Fibroblast of pulmonary artery (primary cell): ENCODE results near the gene DMRT1.

Source experiments
- DNase-seq: peaks from one replicate; pipeline ENCODE4 v3.0.0-alpha.2; 2010; ENCODE audit warnings: low read depth
- H3K4me3 ChIP-seq: replicated peaks from 2 replicates; pipeline ENCODE4 v1.5.1; 2011; ENCODE audit warnings: low read depth, mild to moderate bottlenecking, control low read depth, low read length, moderate library complexity
- CTCF ChIP-seq: IDR thresholded peaks from 2 replicates; pipeline ENCODE4 v1.5.1; 2011; ENCODE audit warnings: mild to moderate bottlenecking, control low read depth, low read length, inconsistent platforms; ENCODE audit errors: missing control alignments

The DMRT1 gene

GRCh38 chr9:840343-840742 lies 1.2 kb upstream of the DMRT1 start:
- DNase-seq: no peak
- TF ChIP-seq CTCF: no peak
- H3K4me3 ChIP-seq: no peak overlapping the region

GRCh38 chr9:842635-843426 lies 1.3 kb downstream of the DMRT1 start:
- no peak for DNase-seq
- no peak overlapping the region for H3K4me3 ChIP-seq
- no peak for TF ChIP-seq CTCF

- no peak for DNase-seq
- no peak for TF ChIP-seq CTCF
- H3K4me3 ChIP-seq: no peak overlapping the region
Observed at GRCh38 chr9:843427-843785, 1.9 kb downstream of the DMRT1 start.

- TF ChIP-seq CTCF: no peak
- no peak overlapping the region for H3K4me3 ChIP-seq
- DNase-seq: no peak
Observed at GRCh38 chr9:846852-847251, 5.4 kb downstream of the DMRT1 start.

GRCh38 chr9:847505-847904 lies 6.0 kb downstream of the DMRT1 start:
- TF ChIP-seq CTCF: no peak
- no peak overlapping the region for H3K4me3 ChIP-seq
- no peak for DNase-seq

GRCh38 chr9:849431-849830 lies 7.9 kb downstream of the DMRT1 start:
- no peak for TF ChIP-seq CTCF
- no peak for DNase-seq

GRCh38 chr9:852539-852938 lies 11.0 kb downstream of the DMRT1 start:
- no peak overlapping the region for H3K4me3 ChIP-seq
- no peak for TF ChIP-seq CTCF
- no peak for DNase-seq

More at GRCh38 chr9:849431-849830, 7.9 kb downstream of the DMRT1 start:
- no peak overlapping the region for H3K4me3 ChIP-seq
